Measurements from ENCODE around the gene MAGEB3. TPM values are rescaled to one million over a fixed set of nuclear protein-coding genes. Genes with fewer than 3 reads are reported as not detected.
A peak's percentile ranks its signal among the peaks of the same experiment; 100 is the strongest.

Gene MAGEB3
- total RNA-seq, 1 experiment from 2014 or later = not detected

GRCh38 chrX:30224536-30224935 lies 5.9 kb upstream of the MAGEB3 start:
- no peak for TF ChIP-seq CTCF (conservative IDR thresholded peaks at IDR 0.05)
- no CpG with 5 or more reads among the region's 2 CpGs for WGBS (ENCODE audit: extremely low coverage, insufficient read length, low lambda C conversion rate)
- no peaks in the 10 kb centered on the region for H3K27me3 Mint-ChIP-seq (ENCODE audit: low read depth)

More at GRCh38 chrX:30224536-30224935, 5.9 kb upstream of the MAGEB3 start:
- peaks cover 3% of the 10 kb centered on the region; the same call in 1 of the 2 replicates for H3K4me1 ChIP-seq (ENCODE audit: insufficient read depth, low read length)
- H2AFZ ChIP-seq (ENCODE audit: low read length) = no peak overlapping the region
- no peak overlapping the region for H2AK5ac ChIP-seq (ENCODE audit: insufficient read length, low read length)
- H3K56ac ChIP-seq (ENCODE audit: insufficient read length, low read depth, low read length) = no peak overlapping the region
- H3T11ph ChIP-seq (ENCODE audit: low read length) = no peak overlapping the region
- no peaks in the 10 kb centered on the region for H3K27me3 ChIP-seq (ENCODE audit: insufficient read depth, low read length)
- no peak overlapping the region for H4K8ac ChIP-seq (replicated peaks; ENCODE audit: insufficient read length, low read depth, low read length)
- no peak overlapping the region for H3K4me2 ChIP-seq (ENCODE audit: insufficient read depth, insufficient read length, low read length)
- no peaks in the 10 kb centered on the region for H3K23me2 ChIP-seq (ENCODE audit: insufficient read length, low read depth, low read length, poor library complexity, severe bottlenecking)
- Mint-ChIP-seq H3K36me3 (ENCODE audit: insufficient read depth in 1 of 3, low read depth in 3 of 3) (peaks cover 0 to 2% (median 0%) of the 10 kb centered on the region in 3 experiments; a peak in 2 of 7 replicates), H3K4me1 (peaks cover 37 to 38% of the 10 kb centered on the region in 2 experiments), H3K4me3 (no peak overlapping the region), H3K27ac (peak overlapping the region in 1 of 3 experiments; percentile 21; a peak in 1 of 7 replicates), H3K9me3 (peaks cover 0 to 60% of the 10 kb centered on the region in 2 experiments; a peak in 4 of 5 replicates)
- H3K79me1 ChIP-seq (ENCODE audit: insufficient read depth, low read depth, low read length, poor library complexity, severe bottlenecking) = no peaks in the 10 kb centered on the region
- no peaks in the 10 kb centered on the region for H4K20me1 ChIP-seq (ENCODE audit: control insufficient read depth, insufficient read depth, insufficient read length)
- H3K27ac ChIP-seq (ENCODE audit: insufficient read length, low read depth, low read length) = no peak overlapping the region
- no peak overlapping the region for H3K9ac ChIP-seq (ENCODE audit: extremely low read depth, insufficient read length, low read length)
- no peak overlapping the region for H3K18ac ChIP-seq (ENCODE audit: insufficient read length, low read depth, low read length)
- H4K91ac ChIP-seq (ENCODE audit: insufficient read length, low read depth, low read length) = no peak overlapping the region
- H2BK5ac ChIP-seq (ENCODE audit: insufficient read length, low read length) = no peak overlapping the region
- no peak overlapping the region for H3K14ac ChIP-seq (ENCODE audit: insufficient read depth, low read length)
- no peak overlapping the region for H2BK20ac ChIP-seq (ENCODE audit: low read depth, low read length, poor library complexity, severe bottlenecking)
- H3K4ac ChIP-seq (ENCODE audit: low read depth, low read length) = no peak overlapping the region
- no peak for DNase-seq
- no peaks in the 10 kb centered on the region for H3K79me2 ChIP-seq (ENCODE audit: insufficient read depth, low read length)
- no peaks in the 10 kb centered on the region for H3K9me3 ChIP-seq (ENCODE audit: control insufficient read depth, low read depth, low read length)
- H4K5ac ChIP-seq (ENCODE audit: insufficient read length, low read depth, low read length) = no peak overlapping the region
- H2BK120ac ChIP-seq (ENCODE audit: low read depth, low read length, poor library complexity, severe bottlenecking) = no peak overlapping the region
- H3K23ac ChIP-seq (ENCODE audit: insufficient read length, low read depth, low read length) = no peak overlapping the region
- H2BK15ac ChIP-seq (ENCODE audit: low read depth, low read length) = no peak overlapping the region
- H2BK12ac ChIP-seq (ENCODE audit: insufficient read length, low read depth, low read length) = no peak overlapping the region
